H9 (cell line): ENCODE data around the gene CEP350. TPM values are rescaled to one million over a fixed set of nuclear protein-coding genes. Genes with fewer than 3 reads are reported as not detected.

Experiments
- DNase-seq: peaks from one replicate; pipeline ENCODE4 v3.0.0-alpha.2; 2017
- H2AFZ ChIP-seq: one replicate; pipeline ENCODE4 v1.6.1; 2013; ENCODE audit warnings: mild to moderate bottlenecking, low read length, control low read depth, moderate library complexity
- H2AK5ac ChIP-seq: 2 replicates; pipeline ENCODE4 v1.6.1; 2013; ENCODE audit warnings: low read length, control low read depth, mixed read lengths; ENCODE audit not compliant: insufficient read length
- H2BK120ac ChIP-seq: one replicate; pipeline ENCODE4 v1.6.1; 2013; ENCODE audit warnings: low read depth, mild to moderate bottlenecking, low read length, control low read depth, inconsistent platforms; ENCODE audit not compliant: poor library complexity, severe bottlenecking
- H2BK12ac ChIP-seq: 2 replicates; pipeline ENCODE4 v1.6.1; 2013; ENCODE audit warnings: low read length, control low read depth, mixed read lengths, low read depth; ENCODE audit not compliant: insufficient read length
- H2BK15ac ChIP-seq: 2 replicates; pipeline ENCODE4 v1.6.1; 2013; ENCODE audit warnings: low read depth, low read length, control low read depth
- H2BK20ac ChIP-seq: one replicate; pipeline ENCODE4 v1.6.1; 2013; ENCODE audit warnings: low read depth, mild to moderate bottlenecking, low read length, control low read depth, inconsistent platforms; ENCODE audit not compliant: poor library complexity, severe bottlenecking
- H2BK5ac ChIP-seq: 2 replicates; pipeline ENCODE4 v1.6.1; 2013; ENCODE audit warnings: low read length, control low read depth, mixed read lengths; ENCODE audit not compliant: insufficient read length
- H3K14ac ChIP-seq: 2 replicates; pipeline ENCODE4 v1.6.1; 2013; ENCODE audit warnings: low read length, control low read depth; ENCODE audit not compliant: insufficient read depth
- H3K18ac ChIP-seq: 2 replicates; pipeline ENCODE4 v1.6.1; 2013; ENCODE audit warnings: low read depth, mild to moderate bottlenecking, mixed read lengths, low read length, control low read depth; ENCODE audit not compliant: insufficient read length
- H3K23ac ChIP-seq: 2 replicates; pipeline ENCODE4 v1.6.1; 2013; ENCODE audit warnings: low read length, control low read depth, mixed read lengths, low read depth; ENCODE audit not compliant: insufficient read length
- H3K23me2 ChIP-seq: 2 replicates; pipeline ENCODE4 v1.6.1; 2013; ENCODE audit warnings: low read depth, mild to moderate bottlenecking, mixed read lengths, low read length, control low read depth; ENCODE audit not compliant: insufficient read length, poor library complexity, severe bottlenecking
- H3K27ac ChIP-seq: 2 replicates; pipeline ENCODE4 v1.5.1; 2013; ENCODE audit warnings: low read length, control low read depth, mixed read lengths, low read depth; ENCODE audit not compliant: insufficient read length
- H3K27me3 ChIP-seq: 2 replicates; pipeline ENCODE4 v1.6.1; 2013; ENCODE audit warnings: low read length, control low read depth, inconsistent platforms; ENCODE audit not compliant: insufficient read depth
- H3K4ac ChIP-seq: 2 replicates; pipeline ENCODE4 v1.6.1; 2013; ENCODE audit warnings: low read depth, mild to moderate bottlenecking, control low read depth, inconsistent platforms, low read length, moderate library complexity
- H3K4me1 ChIP-seq: 2 replicates; pipeline ENCODE4 v1.6.1; 2013; ENCODE audit warnings: low read length, control low read depth, inconsistent platforms; ENCODE audit not compliant: insufficient read depth
- H3K4me2 ChIP-seq: 2 replicates; pipeline ENCODE4 v1.6.1; 2013; ENCODE audit warnings: low read length, control low read depth, mixed read lengths; ENCODE audit not compliant: insufficient read length, insufficient read depth
- H3K56ac ChIP-seq: 2 replicates; pipeline ENCODE4 v1.6.1; 2013; ENCODE audit warnings: low read depth, mild to moderate bottlenecking, mixed read lengths, low read length, control low read depth; ENCODE audit not compliant: insufficient read length
- H3K79me1 ChIP-seq: 2 replicates; pipeline ENCODE4 v1.6.1; 2013; ENCODE audit warnings: low read depth, mild to moderate bottlenecking, moderate library complexity, low read length, control low read depth, inconsistent platforms; ENCODE audit not compliant: insufficient read depth, poor library complexity, severe bottlenecking
- H3K79me2 ChIP-seq: 2 replicates; pipeline ENCODE4 v1.6.1; 2013; ENCODE audit warnings: low read length, control low read depth, inconsistent platforms; ENCODE audit not compliant: insufficient read depth
- H3K9ac ChIP-seq: 2 replicates; pipeline ENCODE4 v1.6.1; 2013; ENCODE audit warnings: low read length, control low read depth, mixed read lengths; ENCODE audit not compliant: insufficient read length; ENCODE audit errors: extremely low read depth
- H3K9me3 ChIP-seq: one replicate; pipeline ENCODE4 v1.6.1; 2013; ENCODE audit warnings: low read depth, low read length, inconsistent platforms; ENCODE audit not compliant: control insufficient read depth
- H3T11ph ChIP-seq: one replicate; pipeline ENCODE4 v1.6.1; 2013; ENCODE audit warnings: mild to moderate bottlenecking, low read length, control low read depth, inconsistent platforms
- H4K20me1 ChIP-seq: one replicate; pipeline ENCODE4 v1.6.1; 2013; ENCODE audit not compliant: control insufficient read depth, insufficient read length, insufficient read depth
- H4K5ac ChIP-seq: 2 replicates; pipeline ENCODE4 v1.6.1; 2013; ENCODE audit warnings: low read depth, mild to moderate bottlenecking, mixed read lengths, low read length, control low read depth; ENCODE audit not compliant: insufficient read length
- H4K8ac ChIP-seq: replicated peaks from 2 replicates; pipeline ENCODE4 v1.6.1; 2013; ENCODE audit warnings: low read length, control low read depth, mixed read lengths, low read depth; ENCODE audit not compliant: insufficient read length
- H4K91ac ChIP-seq: 2 replicates; pipeline ENCODE4 v1.6.1; 2013; ENCODE audit warnings: low read depth, mild to moderate bottlenecking, moderate library complexity, mixed read lengths, low read length, control low read depth; ENCODE audit not compliant: insufficient read length
- H3K27ac Mint-ChIP-seq, 3 experiments: 2 replicates in 2 of 3; 3 replicates in 1 of 3; pipeline ENCODE4 v1.8.0; 2020 to 2021; ENCODE audit warnings: mixed read lengths in 3 of 3, mild to moderate bottlenecking in 1 of 3, moderate library complexity in 1 of 3
- H3K27me3 Mint-ChIP-seq: 2 replicates; pipeline ENCODE4 v1.8.0; 2021; ENCODE audit warnings: low read depth, mild to moderate bottlenecking, moderate library complexity, mixed read lengths
- H3K36me3 Mint-ChIP-seq, 3 experiments: 2 replicates in 2 of 3; 3 replicates in 1 of 3; pipeline ENCODE4 v1.8.0; 2020 to 2021; ENCODE audit warnings: low read depth in 3 of 3, mixed read lengths in 3 of 3; ENCODE audit not compliant: insufficient read depth in 1 of 3
- H3K4me1 Mint-ChIP-seq, 2 experiments: 2 replicates each; pipeline ENCODE4 v1.8.0; 2020; ENCODE audit warnings: mixed read lengths in 2 of 2
- H3K4me3 Mint-ChIP-seq, 2 experiments: 2 replicates in 1 of 2; 3 replicates in 1 of 2; pipeline ENCODE4 v1.8.0; 2020 to 2021; ENCODE audit warnings: mild to moderate bottlenecking in 2 of 2, mixed read lengths in 2 of 2, moderate library complexity in 1 of 2
- H3K9me3 Mint-ChIP-seq, 2 experiments: 2 replicates in 1 of 2; 3 replicates in 1 of 2; pipeline ENCODE4 v1.8.0; 2020; ENCODE audit warnings: mild to moderate bottlenecking in 2 of 2, mixed read lengths in 2 of 2, moderate library complexity in 1 of 2
- CTCF ChIP-seq: fragments of 200-600 bp; sonication (generic); conservative IDR thresholded peaks from 3 replicates; pipeline ENCODE4 v1.8.0; 2021; ENCODE audit warnings: antibody characterized with exemption, mild to moderate bottlenecking
- WGBS: extraction: QIAGEN DNeasy Blood & Tissue Kit; methylation state at CpG from one replicate; pipeline ENCODE4 v1.1.7; 2013; ENCODE audit warnings: missing lambda C conversion rate, low lambda C conversion rate, mixed read lengths; ENCODE audit not compliant: insufficient read length; ENCODE audit errors: extremely low coverage; 5-methylcytosine and 5-hydroxymethylcytosine counted together
- total RNA-seq: library from RNA; stranded (reverse); gene quantifications from 2 replicates; pipeline ENCODE4 v1.2.1, GENCODE V29; 2021

The CEP350 gene
- total RNA-seq, 1 experiment from 2014 or later: 39.2 TPM

DNA sequence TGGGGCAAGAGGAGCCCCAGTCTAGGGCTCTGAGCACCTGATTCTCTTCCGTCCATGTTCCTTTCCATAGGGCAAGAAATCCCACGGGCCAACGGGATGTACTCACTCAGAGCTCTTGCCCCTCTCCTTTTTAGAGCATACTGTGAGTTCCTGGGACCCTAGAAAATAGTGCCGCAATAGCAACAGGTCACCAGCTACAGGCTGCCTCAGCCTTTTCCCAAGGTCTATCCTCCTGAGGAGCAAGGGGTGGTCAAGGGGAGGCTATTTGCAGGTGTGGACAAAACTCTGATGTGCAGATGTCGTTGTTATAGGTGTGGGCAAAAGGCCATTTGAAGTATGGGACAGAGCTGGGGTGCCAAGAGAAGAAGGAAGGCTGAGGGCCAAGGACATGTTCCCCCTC is 198.4 kb downstream of the CEP350 start:
- no peak for TF ChIP-seq CTCF
- Histone ChIP-seq H2AFZ (no peak overlapping the region), H3K14ac (no peak overlapping the region), H2AK5ac (no peak overlapping the region), H3K4ac (no peak overlapping the region), H3T11ph (no peak overlapping the region), H4K8ac (no peak overlapping the region), H2BK12ac (no peak overlapping the region), H2BK120ac (no peak overlapping the region), H3K4me2 (no peak overlapping the region), H2BK20ac (no peak overlapping the region), H4K20me1 (no peaks in the 10 kb centered on the region), H3K23me2 (peaks cover 8% of the 10 kb centered on the region), H3K18ac (no peak overlapping the region), H3K79me2 (peaks cover 3% of the 10 kb centered on the region; the same call in 1 of the 2 replicates), H3K27ac (no peak overlapping the region), H2BK15ac (no peak overlapping the region), H3K23ac (no peak overlapping the region), H3K9me3 (no peaks in the 10 kb centered on the region), H3K79me1 (no peaks in the 10 kb centered on the region), H3K9ac (no peak overlapping the region), H3K56ac (no peak overlapping the region), H4K91ac (no peak overlapping the region), H3K27me3 (no peaks in the 10 kb centered on the region; the same call in none of the 2 replicates), H4K5ac (no peak overlapping the region), H3K4me1 (no peaks in the 10 kb centered on the region; the same call in 1 of the 2 replicates), H2BK5ac (no peak overlapping the region)
- no peaks in the 10 kb centered on the region for H3K9me3 Mint-ChIP-seq
- H3K36me3 Mint-ChIP-seq: no peaks in the 10 kb centered on the region; a peak in 1 of 7 replicates
- WGBS: no CpG with 5 or more reads among the region's 5 CpGs
- peak overlapping the region; percentile 27 to 88; a peak in 4 of 5 replicates for H3K4me3 Mint-ChIP-seq
- H3K27me3 Mint-ChIP-seq: peaks cover 29% of the 10 kb centered on the region
- no peak overlapping the region for H3K27ac Mint-ChIP-seq
- peaks cover 14 to 22% of the 10 kb centered on the region in 2 experiments for H3K4me1 Mint-ChIP-seq
- DNase-seq: no peak
